ENCODE measurements around the gene GMPS. TPM values are rescaled to one million over a fixed set of nuclear protein-coding genes. Genes with fewer than 3 reads are reported as not detected.

The GMPS gene
- total and polyA plus RNA-seq, 9 of the 15 experiments (the other 6 are each of a cell fraction or from before 2014, with no cell fraction given) = 73.7 to 282 (median 156) TPM

DNA sequence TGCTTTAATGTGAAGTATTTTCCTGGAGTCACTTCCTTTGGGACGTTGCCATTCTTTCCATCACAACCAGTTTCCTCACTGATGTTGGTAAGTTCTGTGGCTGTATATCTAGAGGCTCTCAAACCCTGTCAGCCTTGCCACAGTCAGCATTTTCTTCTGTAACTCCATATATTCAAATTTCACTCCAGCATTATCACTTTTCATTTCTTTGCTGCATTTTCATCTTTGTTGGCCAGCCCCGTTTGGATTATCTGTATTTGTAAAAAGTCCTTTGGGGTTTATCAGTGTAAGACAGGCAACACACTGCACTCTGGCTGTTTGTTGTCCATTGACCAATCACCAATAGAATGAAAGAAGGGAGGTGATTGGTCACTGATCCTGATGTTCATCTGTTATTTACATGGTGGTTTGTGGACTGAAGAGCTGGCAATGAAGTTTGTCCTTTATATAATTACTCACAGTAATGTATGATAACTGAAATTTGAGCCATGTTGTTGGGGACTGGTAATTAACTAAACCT is 20.3 kb downstream of the GMPS start (continued):
- TF ChIP-seq PHF8 (IDR thresholded peaks at IDR 0.05; ENCODE audit: borderline replicate concordance, low read length) (no peak), RB1 (IDR thresholded peaks at IDR 0.05; ENCODE audit: low read depth) (no peak), SRSF7 (optimal IDR thresholded peaks at IDR 0.05; ENCODE audit: low read depth, low read length) (no peak), FOSL1 (tag; conservative IDR thresholded peaks at IDR 0.05) (peak; percentile 62), MEF2D (tag; conservative IDR thresholded peaks at IDR 0.05; ENCODE audit: low read depth) (no peak), ELF4 (CRISPR knock-in tag; IDR thresholded peaks at IDR 0.05) (0 out of 2 replicates have a peak, but pooled peaks have one; percentile 44), ZNF175 (CRISPR knock-in tag; IDR thresholded peaks at IDR 0.05; ENCODE audit: low read depth) (no peak), HMG20B (CRISPR knock-in tag; IDR thresholded peaks at IDR 0.05) (no peak), ESRRA (IDR thresholded peaks at IDR 0.05; ENCODE audit: borderline replicate concordance, low read depth) (0 out of 2 replicates have a peak, but pooled peaks have one; percentile 38), RBM39 (optimal IDR thresholded peaks at IDR 0.05; ENCODE audit: low read depth, low read length) (no peak), CTBP1 (IDR thresholded peaks at IDR 0.05; ENCODE audit: borderline replicate concordance) (no peak), FOXM1 (IDR thresholded peaks at IDR 0.05; ENCODE audit: low read depth) (peak; percentile 88), FOXM1 (CRISPR knock-in tag; IDR thresholded peaks at IDR 0.05; ENCODE audit: low read depth) (no peak), ETS2 (tag; IDR thresholded peaks at IDR 0.05; ENCODE audit: borderline replicate concordance, poor library complexity, severe bottlenecking) (no peak), ZC3H11A (IDR thresholded peaks at IDR 0.05; ENCODE audit: low read depth, low read length) (no peak), SNIP1 (IDR thresholded peaks at IDR 0.05; ENCODE audit: low read depth) (no peak)
- TF ChIP-seq, protein P1, sequence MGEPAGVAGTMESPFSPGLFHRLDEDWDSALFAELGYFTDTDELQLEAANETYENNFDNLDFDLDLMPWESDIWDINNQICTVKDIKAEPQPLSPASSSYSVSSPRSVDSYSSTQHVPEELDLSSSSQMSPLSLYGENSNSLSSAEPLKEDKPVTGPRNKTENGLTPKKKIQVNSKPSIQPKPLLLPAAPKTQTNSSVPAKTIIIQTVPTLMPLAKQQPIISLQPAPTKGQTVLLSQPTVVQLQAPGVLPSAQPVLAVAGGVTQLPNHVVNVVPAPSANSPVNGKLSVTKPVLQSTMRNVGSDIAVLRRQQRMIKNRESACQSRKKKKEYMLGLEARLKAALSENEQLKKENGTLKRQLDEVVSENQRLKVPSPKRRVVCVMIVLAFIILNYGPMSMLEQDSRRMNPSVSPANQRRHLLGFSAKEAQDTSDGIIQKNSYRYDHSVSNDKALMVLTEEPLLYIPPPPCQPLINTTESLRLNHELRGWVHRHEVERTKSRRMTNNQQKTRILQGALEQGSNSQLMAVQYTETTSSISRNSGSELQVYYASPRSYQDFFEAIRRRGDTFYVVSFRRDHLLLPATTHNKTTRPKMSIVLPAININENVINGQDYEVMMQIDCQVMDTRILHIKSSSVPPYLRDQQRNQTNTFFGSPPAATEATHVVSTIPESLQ (CRISPR knock-in tag; IDR thresholded peaks at IDR 0.05) = no peak
- TF ChIP-seq, protein P2, sequence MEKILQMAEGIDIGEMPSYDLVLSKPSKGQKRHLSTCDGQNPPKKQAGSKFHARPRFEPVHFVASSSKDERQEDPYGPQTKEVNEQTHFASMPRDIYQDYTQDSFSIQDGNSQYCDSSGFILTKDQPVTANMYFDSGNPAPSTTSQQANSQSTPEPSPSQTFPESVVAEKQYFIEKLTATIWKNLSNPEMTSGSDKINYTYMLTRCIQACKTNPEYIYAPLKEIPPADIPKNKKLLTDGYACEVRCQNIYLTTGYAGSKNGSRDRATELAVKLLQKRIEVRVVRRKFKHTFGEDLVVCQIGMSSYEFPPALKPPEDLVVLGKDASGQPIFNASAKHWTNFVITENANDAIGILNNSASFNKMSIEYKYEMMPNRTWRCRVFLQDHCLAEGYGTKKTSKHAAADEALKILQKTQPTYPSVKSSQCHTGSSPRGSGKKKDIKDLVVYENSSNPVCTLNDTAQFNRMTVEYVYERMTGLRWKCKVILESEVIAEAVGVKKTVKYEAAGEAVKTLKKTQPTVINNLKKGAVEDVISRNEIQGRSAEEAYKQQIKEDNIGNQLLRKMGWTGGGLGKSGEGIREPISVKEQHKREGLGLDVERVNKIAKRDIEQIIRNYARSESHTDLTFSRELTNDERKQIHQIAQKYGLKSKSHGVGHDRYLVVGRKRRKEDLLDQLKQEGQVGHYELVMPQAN (IDR thresholded peaks at IDR 0.05; ENCODE audit: borderline replicate concordance) = no peak
- TF ChIP-seq, protein P3, sequence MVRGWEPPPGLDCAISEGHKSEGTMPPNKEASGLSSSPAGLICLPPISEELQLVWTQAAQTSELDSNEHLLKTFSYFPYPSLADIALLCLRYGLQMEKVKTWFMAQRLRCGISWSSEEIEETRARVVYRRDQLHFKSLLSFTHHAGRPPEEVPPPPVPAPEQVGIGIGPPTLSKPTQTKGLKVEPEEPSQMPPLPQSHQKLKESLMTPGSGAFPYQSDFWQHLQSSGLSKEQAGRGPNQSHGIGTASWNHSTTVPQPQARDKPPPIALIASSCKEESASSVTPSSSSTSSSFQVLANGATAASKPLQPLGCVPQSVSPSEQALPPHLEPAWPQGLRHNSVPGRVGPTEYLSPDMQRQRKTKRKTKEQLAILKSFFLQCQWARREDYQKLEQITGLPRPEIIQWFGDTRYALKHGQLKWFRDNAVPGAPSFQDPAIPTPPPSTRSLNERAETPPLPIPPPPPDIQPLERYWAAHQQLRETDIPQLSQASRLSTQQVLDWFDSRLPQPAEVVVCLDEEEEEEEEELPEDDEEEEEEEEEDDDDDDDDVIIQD (CRISPR knock-in tag; IDR thresholded peaks at IDR 0.05) = no peak

All from K562 (cell line).